ENCODE results near the gene PLXNC1.
A peak's percentile ranks its signal among the peaks of the same experiment; 100 is the strongest.

PLXNC1 gene

GRCh38 chr12:94135896-94136295 is 12.5 kb upstream of the PLXNC1 start:
- DNase-seq: no peak

- DNase-seq: no peak
These were observed 8.6 kb upstream of the PLXNC1 start for GRCh38 chr12:94139816-94140215.

DNA sequence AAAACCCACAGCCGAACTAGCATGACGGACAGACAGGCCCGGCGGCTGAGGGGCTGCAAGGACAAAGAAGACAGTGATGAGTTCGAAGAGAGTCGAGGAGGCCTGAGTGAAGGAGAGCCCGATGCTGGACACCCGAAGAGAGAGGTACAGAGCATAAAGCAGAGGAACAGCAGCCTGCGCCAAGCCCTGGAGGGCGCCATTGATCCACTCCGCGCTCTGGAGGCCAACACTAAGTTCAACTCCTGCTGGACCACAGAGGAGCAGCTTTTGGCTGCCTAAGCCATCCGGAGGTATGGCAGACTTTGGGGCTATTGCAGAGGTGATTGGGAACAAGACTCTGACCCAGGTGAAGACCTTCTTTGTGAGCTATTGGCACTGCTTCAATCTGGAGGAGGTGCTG is 7.8 kb upstream of the PLXNC1 start:
- DNase-seq: peak; percentile 14

- no peak for DNase-seq
These were observed 7.2 kb upstream of the PLXNC1 start for GRCh38 chr12:94141004-94141764.

GRCh38 chr12:94141892-94142291 is 6.5 kb upstream of the PLXNC1 start:
- no peak for DNase-seq

DNA sequence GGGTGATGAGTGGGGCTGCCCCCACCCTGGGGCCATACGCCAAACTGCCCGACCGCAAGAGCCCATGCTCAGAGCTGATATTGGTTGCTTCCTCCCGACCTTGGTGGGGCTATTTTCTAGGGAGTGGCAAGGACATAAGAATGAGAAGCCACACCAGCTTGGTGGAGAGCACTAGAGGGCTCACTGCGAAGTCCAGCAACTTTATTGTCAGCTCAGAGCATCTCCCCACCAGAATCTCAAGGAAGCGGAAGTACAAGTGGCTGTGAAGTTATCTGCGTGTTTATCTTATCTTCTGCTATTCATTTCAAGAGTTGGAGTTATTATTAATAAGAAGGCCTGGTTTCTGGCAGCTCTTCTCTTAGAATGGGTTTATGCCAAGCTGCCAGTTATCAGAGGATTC is 4.9 kb upstream of the PLXNC1 start:
- no peak for DNase-seq

GRCh38 chr12:94143951-94144350 is 4.4 kb upstream of the PLXNC1 start:
- DNase-seq: no peak

DNA sequence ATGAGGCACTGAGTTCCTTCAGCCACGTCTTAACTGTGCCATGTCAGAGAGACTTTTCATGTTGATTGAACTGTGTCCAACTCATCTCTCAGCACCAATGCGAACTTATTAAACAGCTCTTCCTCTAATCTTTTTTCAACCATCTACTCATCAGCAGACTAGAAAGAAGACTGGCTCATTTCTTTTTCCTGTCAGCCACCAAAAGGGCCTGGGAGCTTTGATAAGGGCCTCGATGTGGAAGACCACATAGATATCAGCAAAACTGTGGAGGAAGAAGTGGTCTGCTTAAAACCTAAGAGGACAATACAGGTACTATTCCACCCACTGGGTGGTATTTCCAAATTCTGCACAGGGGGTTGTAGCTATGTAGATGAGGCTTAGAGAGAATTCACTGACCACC is 3.6 kb upstream of the PLXNC1 start:
- DNase-seq: no peak

DNA sequence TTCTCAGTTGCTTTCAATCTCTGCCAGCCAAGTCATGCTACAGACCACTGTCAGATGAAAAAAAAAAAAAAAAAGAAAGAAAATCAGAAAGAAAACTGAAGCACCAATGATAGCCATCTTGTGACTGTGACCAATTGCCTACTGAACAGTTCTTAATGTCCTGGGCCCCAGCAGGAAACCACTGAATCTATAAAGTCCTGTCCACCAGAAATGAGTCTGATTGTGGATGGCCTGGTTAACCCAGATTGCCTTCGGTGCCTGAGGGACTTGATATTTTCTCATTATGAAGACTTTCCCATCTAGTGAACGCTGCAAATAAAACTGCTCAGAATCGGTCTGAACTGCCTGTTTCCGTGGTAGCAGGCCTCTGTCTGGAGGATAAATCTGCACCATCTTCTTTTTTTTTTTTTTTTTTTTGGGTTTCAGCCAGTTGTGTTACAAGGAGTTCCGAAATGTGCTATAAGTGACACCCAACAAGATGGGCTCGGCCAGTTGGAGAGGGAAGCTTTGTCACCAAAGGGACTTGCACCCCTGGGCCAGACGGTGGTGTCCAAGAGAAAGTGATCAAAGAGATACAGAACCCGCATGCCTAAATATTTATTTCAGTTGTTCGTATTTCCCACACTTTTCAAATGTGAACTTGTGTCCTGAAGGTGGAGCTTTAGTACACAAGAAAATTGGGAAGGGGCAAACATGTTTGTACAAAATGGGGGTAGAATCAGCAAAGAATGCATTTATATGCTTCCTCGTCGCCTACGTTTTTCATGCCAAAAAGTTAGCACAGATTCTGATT is 3.0 kb upstream of the PLXNC1 start:
- no peak for DNase-seq

DNA sequence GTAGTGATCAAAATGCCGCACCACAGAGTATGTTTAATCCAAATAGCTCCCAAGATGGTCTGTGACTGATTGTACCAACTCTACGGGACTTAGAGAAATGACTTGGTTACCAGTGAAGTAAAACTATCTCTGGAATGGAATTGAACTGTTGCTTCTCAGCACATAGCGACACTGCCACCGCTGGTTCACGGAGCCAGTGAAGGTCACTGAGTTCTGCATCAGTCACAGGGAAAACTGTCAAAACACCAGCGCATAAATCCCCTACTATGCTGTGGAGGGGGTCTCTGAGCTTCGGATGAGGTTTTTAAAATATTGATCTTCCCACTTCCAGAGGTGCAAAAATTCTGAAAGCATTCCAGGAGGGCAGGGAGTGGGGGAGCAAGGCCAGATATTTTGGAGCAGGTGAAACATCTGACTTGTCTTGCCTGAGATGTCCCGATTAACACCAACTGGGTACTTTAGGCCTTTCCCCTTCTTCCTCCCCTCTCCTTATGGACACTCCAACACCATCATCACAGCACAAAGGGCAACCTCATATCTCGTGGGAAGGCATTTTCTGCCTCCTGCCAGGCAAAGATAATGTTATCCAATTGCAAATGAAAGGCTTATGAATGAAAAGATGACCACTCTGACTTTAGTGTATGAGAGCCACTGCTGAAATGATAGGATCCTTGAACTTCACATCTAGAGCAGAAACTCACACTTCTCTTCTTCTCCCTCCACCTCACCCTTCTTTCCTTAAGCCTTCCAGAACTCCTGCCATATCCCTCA is 2.0 kb upstream of the PLXNC1 start:
- DNase-seq: no peak

DNA sequence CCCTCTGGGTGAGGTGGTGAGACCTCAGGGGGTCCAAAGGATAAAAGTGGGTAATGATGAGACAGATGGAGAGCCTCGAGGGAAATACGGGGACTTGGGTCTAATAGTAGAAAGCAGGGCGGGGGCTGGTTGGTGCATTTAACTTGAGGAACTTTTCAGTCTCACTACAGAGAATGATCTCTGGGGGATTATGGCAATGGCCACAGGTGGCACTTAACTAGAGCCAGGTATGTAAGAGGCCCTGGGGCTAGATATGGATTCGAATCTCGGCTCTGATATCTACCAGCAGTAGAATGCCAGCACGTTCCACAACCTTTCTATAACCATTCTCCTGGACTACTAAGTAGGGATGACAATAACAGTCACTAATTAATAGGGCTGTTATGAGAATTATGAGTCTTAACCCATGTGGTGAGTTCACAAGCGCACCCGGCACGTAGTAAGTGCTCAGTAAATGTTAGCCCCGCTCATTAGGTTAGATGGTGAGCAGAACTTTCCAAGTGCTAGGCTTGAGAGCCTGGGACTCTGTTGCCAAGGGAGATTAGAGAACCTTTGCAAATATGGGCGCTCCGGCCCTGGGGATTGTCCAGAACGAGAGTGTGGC is 888 bp upstream of the PLXNC1 start:
- no peak for DNase-seq

GRCh38 chr12:94148739-94149118 is 352 bp downstream of the PLXNC1 start:
- peak; percentile 7 for DNase-seq

DNA sequence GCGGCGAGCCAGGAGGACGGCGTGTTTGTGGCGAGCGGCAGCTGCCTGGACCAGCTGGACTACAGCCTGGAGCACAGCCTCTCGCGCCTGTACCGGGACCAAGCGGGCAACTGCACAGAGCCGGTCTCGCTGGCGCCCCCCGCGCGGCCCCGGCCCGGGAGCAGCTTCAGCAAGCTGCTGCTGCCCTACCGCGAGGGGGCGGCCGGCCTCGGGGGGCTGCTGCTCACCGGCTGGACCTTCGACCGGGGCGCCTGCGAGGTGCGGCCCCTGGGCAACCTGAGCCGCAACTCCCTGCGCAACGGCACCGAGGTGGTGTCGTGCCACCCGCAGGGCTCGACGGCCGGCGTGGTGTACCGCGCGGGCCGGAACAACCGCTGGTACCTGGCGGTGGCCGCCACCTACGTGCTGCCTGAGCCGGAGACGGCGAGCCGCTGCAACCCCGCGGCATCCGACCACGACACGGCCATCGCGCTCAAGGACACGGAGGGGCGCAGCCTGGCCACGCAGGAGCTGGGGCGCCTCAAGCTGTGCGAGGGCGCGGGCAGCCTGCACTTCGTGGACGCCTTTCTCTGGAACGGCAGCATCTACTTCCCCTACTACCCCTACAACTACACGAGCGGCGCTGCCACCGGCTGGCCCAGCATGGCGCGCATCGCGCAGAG is 873 bp downstream of the PLXNC1 start:
- peak; percentile 21 for DNase-seq

DNA sequence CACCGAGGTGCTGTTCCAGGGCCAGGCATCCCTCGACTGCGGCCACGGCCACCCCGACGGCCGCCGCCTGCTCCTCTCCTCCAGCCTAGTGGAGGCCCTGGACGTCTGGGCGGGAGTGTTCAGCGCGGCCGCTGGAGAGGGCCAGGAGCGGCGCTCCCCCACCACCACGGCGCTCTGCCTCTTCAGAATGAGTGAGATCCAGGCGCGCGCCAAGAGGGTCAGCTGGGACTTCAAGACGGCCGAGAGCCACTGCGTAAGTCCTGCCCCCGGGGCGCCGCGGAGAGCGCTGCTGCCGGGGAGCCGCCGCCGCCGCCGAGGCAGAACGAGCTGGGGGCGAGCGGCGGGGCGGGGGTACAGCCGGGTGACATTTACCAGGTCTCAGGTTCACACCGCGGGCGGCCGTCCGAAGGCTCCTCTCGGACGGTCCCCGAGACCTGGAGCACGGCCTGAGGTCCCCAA is 1.4 kb downstream of the PLXNC1 start:
- DNase-seq: no peak

DNA sequence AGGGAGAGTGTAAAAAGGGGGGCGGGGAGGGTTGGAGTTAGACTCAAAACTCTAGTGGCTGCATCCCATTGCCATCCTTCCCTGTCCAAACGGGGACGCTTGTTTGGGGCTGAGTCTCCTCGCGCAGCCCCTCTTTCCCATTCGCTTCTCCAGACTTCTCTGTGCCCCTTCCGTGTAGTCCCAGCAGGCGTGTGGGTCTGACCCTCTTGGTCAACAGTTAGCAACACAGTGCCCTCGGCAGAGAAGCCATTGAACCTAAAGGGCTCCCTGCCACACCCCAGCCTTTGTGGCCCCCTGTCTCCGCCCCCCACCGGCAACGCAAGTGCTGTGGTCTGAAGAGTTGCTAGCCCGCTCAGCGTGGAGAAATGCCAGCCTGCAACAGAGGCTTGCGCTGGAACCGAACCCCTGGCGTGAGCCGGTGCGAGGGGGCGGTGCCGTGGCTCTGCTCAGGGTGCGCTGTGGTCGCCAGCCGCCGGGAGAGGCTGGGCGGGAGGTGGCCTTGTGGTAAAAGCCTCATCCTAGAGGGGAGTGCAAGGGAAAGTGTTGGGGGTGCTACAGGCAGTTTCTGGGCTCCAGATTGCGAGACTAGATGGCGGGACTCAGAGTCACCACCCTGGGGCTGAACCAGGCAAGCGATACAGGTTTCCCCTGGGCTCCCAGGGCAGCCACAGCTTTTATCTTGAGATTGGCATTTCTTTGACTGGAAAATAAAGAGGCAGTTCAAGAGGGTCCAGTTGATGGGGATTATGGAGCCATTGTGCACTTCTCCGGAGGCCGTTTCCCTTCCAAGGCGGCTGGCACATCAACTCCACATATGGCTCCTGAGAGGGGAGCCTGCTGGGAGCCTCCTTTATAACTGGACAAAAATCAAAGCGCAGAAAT is 2.1 kb downstream of the PLXNC1 start:
- DNase-seq: no peak

- no peak for DNase-seq
These were observed 3.2 kb downstream of the PLXNC1 start for GRCh38 chr12:94151582-94151981.

DNA sequence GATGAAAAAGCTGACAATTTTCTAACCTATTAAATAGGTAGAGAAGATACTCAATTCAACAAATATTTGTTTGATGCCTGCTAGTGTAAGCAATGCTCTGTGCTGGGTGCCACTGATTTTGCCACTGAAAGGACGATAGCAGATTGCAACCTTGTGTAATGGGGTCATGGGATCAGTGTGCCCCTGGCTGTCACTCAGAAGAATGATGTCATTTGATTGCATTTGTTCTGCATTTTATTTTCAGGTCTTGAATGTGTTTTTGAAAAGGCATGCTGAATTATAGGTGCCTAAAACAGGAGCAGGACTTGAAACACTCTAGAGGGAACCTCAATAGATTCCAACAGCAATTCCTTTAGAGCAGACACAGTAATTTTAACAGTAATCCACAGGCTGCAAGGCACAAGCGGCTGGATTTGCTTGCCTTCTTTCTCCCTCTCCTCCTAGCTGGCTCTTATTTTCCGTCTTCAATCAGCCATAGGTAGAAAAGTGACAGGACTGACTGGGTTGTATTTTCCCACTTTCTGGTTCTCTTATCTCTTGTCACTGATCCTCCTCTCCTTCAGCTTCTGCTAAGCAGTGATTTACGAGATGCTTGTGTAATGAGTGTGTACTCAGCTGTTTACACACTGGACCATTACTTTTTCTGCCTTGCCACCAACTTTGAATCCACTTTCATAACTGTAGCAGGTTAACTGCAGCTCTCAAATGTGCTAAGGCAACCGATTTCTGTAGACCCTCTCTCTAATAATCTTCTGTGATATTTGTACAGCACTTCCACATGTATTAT is 4.1 kb downstream of the PLXNC1 start:
- DNase-seq: no peak

DNA sequence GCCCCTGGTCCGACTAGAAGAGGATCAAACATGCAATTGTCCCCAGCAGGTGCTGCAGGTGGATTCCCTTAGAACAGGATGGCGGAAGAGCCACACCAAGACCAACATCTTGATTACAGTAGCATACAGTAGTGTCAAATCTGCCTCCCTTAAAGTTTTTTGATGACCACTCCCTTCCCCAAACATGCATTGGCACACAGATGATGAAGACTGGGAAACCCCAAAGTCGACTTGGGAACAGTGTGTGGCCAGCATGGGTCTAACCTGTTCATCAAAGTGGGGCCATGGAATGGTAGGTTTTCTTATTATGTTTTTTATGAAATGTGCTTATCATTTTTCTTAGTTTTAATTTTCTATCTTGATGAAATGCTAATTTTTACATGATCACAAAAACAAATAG is 8.8 kb downstream of the PLXNC1 start:
- no peak for DNase-seq

DNA sequence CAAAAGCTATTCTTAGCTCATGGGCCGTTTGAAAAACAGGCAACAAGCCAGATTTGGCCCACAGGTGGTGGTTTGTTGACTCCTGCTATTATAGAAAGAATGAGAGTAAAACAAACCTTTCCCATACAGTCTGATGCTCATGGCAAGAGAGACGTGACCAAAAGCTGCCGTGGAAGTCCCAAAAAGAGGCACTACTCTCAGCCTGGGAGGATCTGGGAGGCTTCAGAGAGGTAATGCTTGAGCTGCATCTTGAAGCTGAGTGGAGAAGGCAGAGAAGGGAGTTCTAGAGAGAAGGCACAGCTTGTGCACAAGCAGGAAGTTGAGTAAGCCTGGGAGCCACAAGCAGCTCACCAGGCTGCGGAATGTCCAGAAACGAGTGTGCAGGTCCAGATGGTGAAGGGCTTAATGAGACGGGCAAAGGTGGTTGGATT is 9.6 kb downstream of the PLXNC1 start:
- no peak for DNase-seq

DNA sequence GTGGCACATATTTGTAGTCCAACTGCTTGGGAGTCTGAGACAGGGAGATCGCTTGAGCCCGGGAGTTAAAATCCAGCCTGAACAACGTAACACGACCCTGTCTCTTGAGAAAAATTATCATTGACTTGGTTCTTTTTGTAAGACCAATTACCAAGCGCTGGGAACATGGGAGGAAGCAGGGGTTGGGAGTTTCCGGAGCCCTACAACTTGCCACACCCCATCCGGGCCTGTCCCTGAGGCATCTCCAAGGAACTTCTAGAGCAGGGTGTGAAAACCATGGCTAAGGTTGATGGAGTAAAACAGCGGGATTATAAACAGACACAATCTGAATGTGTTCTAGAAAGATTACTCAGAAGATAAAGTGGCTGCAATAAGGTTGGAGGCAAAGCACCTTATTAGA is 10.3 kb downstream of the PLXNC1 start:
- no peak for DNase-seq

GRCh38 chr12:94162108-94162507 is 13.7 kb downstream of the PLXNC1 start:
- DNase-seq: no peak
